Tibial artery (tissue), 4 donors: ENCODE measurements around the gene MRM2.

Experiments
- DNase-seq, 2 donors: peaks; one replicate each; pipeline ENCODE4 v3.0.0-alpha.2; 2019
- H3K27ac ChIP-seq, 2 donors: fragments of 200-600 bp; sonication (generic) in 1 of 2; 1 replicate in 1 of 2; 2 replicates in 1 of 2; pipeline ENCODE4 v1.5.1; 2018 to 2019; ENCODE audit warnings: mild to moderate bottlenecking in 1 of 2
- H3K27me3 ChIP-seq, 2 donors: fragments of 200-600 bp; sonication (generic) in 1 of 2; one replicate each; pipeline versions ENCODE4 v1.5.1 to v1.6.0; 2016 to 2019
- H3K36me3 ChIP-seq, 3 donors: fragments of 200-600 bp; sonication (generic) in 2 of 3; one replicate each; pipeline ENCODE4 v1.5.1; 2016 to 2019; ENCODE audit warnings: mild to moderate bottlenecking in 2 of 3
- H3K4me1 ChIP-seq, 4 donors: fragments of 200-600 bp; sonication (generic) in 2 of 4; 1 replicate in 3 of 4; 2 replicates in 1 of 4; pipeline ENCODE4 v1.5.1; 2016 to 2019
- H3K4me3 ChIP-seq, 2 donors: fragments of 200-600 bp; sonication (generic) in 1 of 2; 1 replicate in 1 of 2; 2 replicates in 1 of 2; pipeline ENCODE4 v1.5.1; 2018 to 2019; ENCODE audit warnings: mild to moderate bottlenecking in 2 of 2
- H3K9me3 ChIP-seq, 3 donors: fragments of 200-600 bp; sonication (generic) in 1 of 3; one replicate each; pipeline ENCODE4 v1.5.1; 2016 to 2019
- intact Hi-C: fragments of 100-400 bp; cut with DNase I; formaldehyde crosslinking; loops from one replicate; pipeline ENCODE4 v1.15.0; 2023; ENCODE audit warnings: low total_unique reads
- TF ChIP-seq, protein P1 (sequence below), 2 experiments: fragments of 200-600 bp in 1 of 2; fragments of 450-650 bp in 1 of 2; IDR thresholded peaks; one replicate each; pipeline ENCODE4 v1.5.1; 2017 to 2019; ENCODE audit warnings: antibody characterized with exemption in 2 of 2, mild to moderate bottlenecking in 1 of 2, moderate library complexity in 1 of 2

Gene MRM2

GRCh38 chr7:2254429-2255144, 12.6 kb upstream of the MRM2 start:
- H3K36me3 ChIP-seq, result peaks cover 0 to 56% (median 36%) of the 10 kb centered on the region in 3 donors
- H3K4me1 ChIP-seq, result peaks cover 0 to 8% (median under 1%) of the 10 kb centered on the region in 4 donors
- TF ChIP-seq, protein P1, sequence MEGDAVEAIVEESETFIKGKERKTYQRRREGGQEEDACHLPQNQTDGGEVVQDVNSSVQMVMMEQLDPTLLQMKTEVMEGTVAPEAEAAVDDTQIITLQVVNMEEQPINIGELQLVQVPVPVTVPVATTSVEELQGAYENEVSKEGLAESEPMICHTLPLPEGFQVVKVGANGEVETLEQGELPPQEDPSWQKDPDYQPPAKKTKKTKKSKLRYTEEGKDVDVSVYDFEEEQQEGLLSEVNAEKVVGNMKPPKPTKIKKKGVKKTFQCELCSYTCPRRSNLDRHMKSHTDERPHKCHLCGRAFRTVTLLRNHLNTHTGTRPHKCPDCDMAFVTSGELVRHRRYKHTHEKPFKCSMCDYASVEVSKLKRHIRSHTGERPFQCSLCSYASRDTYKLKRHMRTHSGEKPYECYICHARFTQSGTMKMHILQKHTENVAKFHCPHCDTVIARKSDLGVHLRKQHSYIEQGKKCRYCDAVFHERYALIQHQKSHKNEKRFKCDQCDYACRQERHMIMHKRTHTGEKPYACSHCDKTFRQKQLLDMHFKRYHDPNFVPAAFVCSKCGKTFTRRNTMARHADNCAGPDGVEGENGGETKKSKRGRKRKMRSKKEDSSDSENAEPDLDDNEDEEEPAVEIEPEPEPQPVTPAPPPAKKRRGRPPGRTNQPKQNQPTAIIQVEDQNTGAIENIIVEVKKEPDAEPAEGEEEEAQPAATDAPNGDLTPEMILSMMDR (IDR thresholded peaks at IDR 0.05), result no peak
- H3K9me3 ChIP-seq, result no peaks in the 10 kb centered on the region
- no peaks in the 10 kb centered on the region for H3K27me3 ChIP-seq
- no peak overlapping the region for H3K27ac ChIP-seq
- no peak for DNase-seq
- H3K4me3 ChIP-seq, result no peak overlapping the region
- intact Hi-C loops, result no loop called here

GRCh38 chr7:2253525-2254244, 11.7 kb upstream of the MRM2 start:
- H3K27me3 ChIP-seq, result no peaks in the 10 kb centered on the region
- H3K9me3 ChIP-seq, result no peaks in the 10 kb centered on the region
- TF ChIP-seq, protein P1 (IDR thresholded peaks at IDR 0.05), result no peak
- no peak overlapping the region for H3K4me3 ChIP-seq
- H3K36me3 ChIP-seq, result peaks cover 0 to 56% (median 36%) of the 10 kb centered on the region in 3 donors
- no peak overlapping the region for H3K27ac ChIP-seq
- DNase-seq, result no peak
- intact Hi-C loops, result no loop called here
- peaks cover 0 to 12% (median 6%) of the 10 kb centered on the region in 4 donors for H3K4me1 ChIP-seq

- peaks cover 0 to 56% (median 36%) of the 10 kb centered on the region in 3 donors for H3K36me3 ChIP-seq
- TF ChIP-seq, protein P1 (IDR thresholded peaks at IDR 0.05), result no peak
- no peaks in the 10 kb centered on the region for H3K27me3 ChIP-seq
- no peak overlapping the region for H3K27ac ChIP-seq
- peaks cover 0 to 14% (median 8%) of the 10 kb centered on the region in 4 donors for H3K4me1 ChIP-seq
- intact Hi-C loops, result no loop called here
- no peaks in the 10 kb centered on the region for H3K9me3 ChIP-seq
- H3K4me3 ChIP-seq, result no peak overlapping the region
- DNase-seq, result no peak
Measured at GRCh38 chr7:2253021-2253420, 11.0 kb upstream of the MRM2 start.

DNA sequence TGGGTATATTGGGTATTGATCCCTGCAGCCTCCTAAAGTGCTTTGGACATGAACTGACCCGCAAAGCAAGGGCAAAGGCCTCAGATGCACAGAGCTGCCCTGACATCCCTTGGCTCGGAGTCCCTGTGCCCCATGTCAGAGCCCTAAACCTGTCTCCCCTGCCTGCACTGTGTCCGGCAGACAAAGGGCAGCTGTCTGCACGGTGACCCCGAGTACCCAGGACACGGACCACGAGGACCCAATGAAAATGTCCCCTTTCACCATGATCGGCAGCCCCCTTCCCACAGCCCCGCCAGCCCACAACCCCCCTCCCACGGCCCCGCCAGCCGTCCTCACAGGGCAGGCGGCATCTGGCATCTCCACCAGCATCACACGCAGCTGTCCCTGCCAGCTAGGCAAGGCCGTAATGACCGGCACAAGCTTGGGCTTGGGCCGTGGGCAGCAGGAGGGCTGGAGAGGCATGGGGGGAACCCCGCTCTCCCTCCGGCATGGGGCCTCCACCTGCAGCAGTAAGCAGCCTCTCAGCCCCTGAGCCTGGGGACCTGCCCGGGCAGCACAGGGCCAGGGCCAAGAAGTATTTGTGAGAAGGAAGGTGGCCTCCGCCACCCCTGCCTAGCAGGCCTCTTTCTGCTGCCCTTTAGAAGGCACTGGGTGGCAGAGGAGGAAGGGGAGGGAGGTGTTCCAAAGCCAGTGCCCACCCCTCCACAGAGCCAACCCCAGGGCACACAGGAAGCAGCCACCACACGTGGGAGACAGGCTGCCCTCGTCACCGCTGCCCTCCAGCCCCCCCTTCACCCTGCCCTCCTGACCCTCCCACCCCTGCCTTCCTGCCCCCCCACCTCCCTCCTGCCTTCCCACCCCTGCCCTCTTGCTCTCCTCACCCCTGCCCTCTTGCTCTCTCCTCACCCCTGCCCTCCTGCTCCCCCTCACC, 10.1 kb upstream of the MRM2 start:
- intact Hi-C loops, result no loop called here

DNA sequence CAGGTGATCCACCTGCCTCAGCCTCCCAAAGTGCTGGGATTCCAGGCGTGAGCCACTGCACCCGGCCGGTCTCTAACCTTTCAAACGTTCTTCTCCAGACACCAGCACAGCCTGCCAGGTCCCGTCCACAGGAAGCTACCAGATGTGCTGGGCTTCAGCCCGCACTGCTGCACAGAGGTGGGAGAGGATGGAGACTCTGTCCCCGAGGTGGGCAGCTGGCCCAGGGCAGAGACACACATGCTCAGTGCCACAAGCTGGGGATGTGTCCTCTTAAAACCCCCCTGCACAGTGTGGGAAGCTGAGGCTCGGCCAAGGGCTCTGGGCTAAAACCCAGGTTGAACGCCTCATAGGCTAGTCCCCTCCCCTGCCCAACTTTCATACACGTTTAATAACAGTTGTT, 9.4 kb upstream of the MRM2 start:
- intact Hi-C loops, result no loop called here
- H3K9me3 ChIP-seq, result no peaks in the 10 kb centered on the region
- H3K4me1 ChIP-seq, result peaks cover 0 to 14% (median 8%) of the 10 kb centered on the region in 4 donors
- no peak overlapping the region for H3K4me3 ChIP-seq
- H3K27me3 ChIP-seq, result no peaks in the 10 kb centered on the region
- H3K36me3 ChIP-seq, result peaks cover 0 to 43% (median 25%) of the 10 kb centered on the region in 3 donors
- no peak for DNase-seq
- TF ChIP-seq, protein P1 (IDR thresholded peaks at IDR 0.05), result no peak
- H3K27ac ChIP-seq, result no peak overlapping the region

More for the DNA sequence above, 10.1 kb upstream of the MRM2 start:
- H3K27ac ChIP-seq, result no peak overlapping the region
- H3K4me3 ChIP-seq, result no peak overlapping the region
- peaks cover 0 to 14% (median 8%) of the 10 kb centered on the region in 4 donors for H3K4me1 ChIP-seq
- DNase-seq, result no peak
- peaks cover 0 to 50% (median 30%) of the 10 kb centered on the region in 3 donors for H3K36me3 ChIP-seq
- TF ChIP-seq, protein P1 (IDR thresholded peaks at IDR 0.05), result no peak
- H3K9me3 ChIP-seq, result no peaks in the 10 kb centered on the region
- H3K27me3 ChIP-seq, result no peaks in the 10 kb centered on the region
